ENCODE measurements around the gene MS4A5. TPM values are rescaled to one million over a fixed set of nuclear protein-coding genes. Genes with fewer than 3 reads are reported as not detected.

The MS4A5 gene
- polyA plus RNA-seq, 1 of the 3 experiments (the other 2 are of a cell fraction), result not detected

- Histone ChIP-seq H3K27ac (ENCODE audit: low read depth in 2 of 2, low read length in 1 of 2) (no peak within 1 kb of the TSS), H3K79me2 (ENCODE audit: insufficient read depth) (no peaks in the 10 kb centered on the region; the same call in 1 of the 2 replicates), H2AFZ (ENCODE audit: low read depth) (no peak within 1 kb of the TSS), H3K4me1 (ENCODE audit: control insufficient read depth in 1 of 2, insufficient read depth in 2 of 2, low read depth in 1 of 2, low read length in 1 of 2) (no peaks in the 10 kb centered on the region), H3K9ac (no peak within 1 kb of the TSS), H3F3A (replicated peaks; ENCODE audit: insufficient read depth) (no peaks in the 10 kb centered on the region), H3K4me3 (ENCODE audit: low read depth in 2 of 2, low read length in 1 of 2) (no peak within 1 kb of the TSS), H3K9me3 (no peaks in the 10 kb centered on the region), H3K9me2 (no peaks in the 10 kb centered on the region), H3K36me3 (replicated peaks in 1 of 2; ENCODE audit: control insufficient read depth in 1 of 2, insufficient read depth in 2 of 2, low read length in 1 of 2) (no peaks in the 10 kb centered on the region), H3K4me2 (no peak within 1 kb of the TSS), H4K20me1 (ENCODE audit: insufficient read depth) (no peaks in the 10 kb centered on the region), H3K27me3 (ENCODE audit: insufficient read depth) (no peaks in the 10 kb centered on the region)
- ChIA-PET CTCF (no interaction called here), POLR2A (no interaction called here)
- TF ChIP-seq NFIC (IDR thresholded peaks at IDR 0.05; ENCODE audit: borderline replicate concordance), result no peak
- no peak for TF ChIP-seq FOXJ3 (CRISPR knock-in tag; IDR thresholded peaks at IDR 0.05)
- no peak for TF ChIP-seq EZH2phosphoT487 (IDR thresholded peaks at IDR 0.05; ENCODE audit: borderline replicate concordance, low read depth)
- DNase-seq, result no peak
- WGBS (ENCODE audit: low lambda C conversion rate), result 0% methylated on average over 3 of the region's 3 CpGs
Measured at GRCh38 chr11:60396382-60396781, 33.0 kb upstream of the MS4A5 start, which contains the start of gene MS4A14. Gene MS4A14 (plus strand): TSS chr11:60396459. CDS start chr11:60396579, 120 bp downstream.

- Histone ChIP-seq H3K79me2 (ENCODE audit: insufficient read depth) (no peaks in the 10 kb centered on the region; the same call in 1 of the 2 replicates), H4K20me1 (ENCODE audit: insufficient read depth) (no peaks in the 10 kb centered on the region), H3K4me2 (no peak overlapping the region), H3K4me3 (ENCODE audit: low read depth in 2 of 2, low read length in 1 of 2) (no peak overlapping the region), H3K9ac (no peak overlapping the region), H3K4me1 (ENCODE audit: control insufficient read depth in 1 of 2, insufficient read depth in 2 of 2, low read depth in 1 of 2, low read length in 1 of 2) (no peaks in the 10 kb centered on the region), H3K36me3 (replicated peaks in 1 of 2; ENCODE audit: control insufficient read depth in 1 of 2, insufficient read depth in 2 of 2, low read length in 1 of 2) (no peaks in the 10 kb centered on the region), H3K9me2 (no peaks in the 10 kb centered on the region), H2AFZ (ENCODE audit: low read depth) (no peak overlapping the region), H3K27ac (ENCODE audit: low read depth in 2 of 2, low read length in 1 of 2) (no peak overlapping the region), H3K27me3 (ENCODE audit: insufficient read depth) (no peaks in the 10 kb centered on the region), H3F3A (replicated peaks; ENCODE audit: insufficient read depth) (no peaks in the 10 kb centered on the region), H3K9me3 (no peaks in the 10 kb centered on the region)
- DNase-seq, result no peak
- POLR2A ChIA-PET, result no interaction called here
- WGBS (ENCODE audit: low lambda C conversion rate), result 0% methylated on average over 1 of the region's 1 CpG
- TF ChIP-seq YY1 (IDR thresholded peaks at IDR 0.05; ENCODE audit: low read depth), result no peak
- TF ChIP-seq TEAD4 (IDR thresholded peaks at IDR 0.05; ENCODE audit: borderline replicate concordance, insufficient read depth), result no peak
- TF ChIP-seq, protein P1, sequence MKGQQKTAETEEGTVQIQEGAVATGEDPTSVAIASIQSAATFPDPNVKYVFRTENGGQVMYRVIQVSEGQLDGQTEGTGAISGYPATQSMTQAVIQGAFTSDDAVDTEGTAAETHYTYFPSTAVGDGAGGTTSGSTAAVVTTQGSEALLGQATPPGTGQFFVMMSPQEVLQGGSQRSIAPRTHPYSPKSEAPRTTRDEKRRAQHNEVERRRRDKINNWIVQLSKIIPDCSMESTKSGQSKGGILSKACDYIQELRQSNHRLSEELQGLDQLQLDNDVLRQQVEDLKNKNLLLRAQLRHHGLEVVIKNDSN (IDR thresholded peaks at IDR 0.05; ENCODE audit: borderline replicate concordance, low read depth), result no peak
- CTCF ChIA-PET, result interaction anchor here (0.8 kb wide), 1 partner anchor 63 kb away, joined by 4 read pairs; no protein-coding TSS in a partner anchor
Measured at GRCh38 chr11:60396799-60397198, 32.6 kb upstream of the MS4A5 start.

- H3K27me3 ChIP-seq (ENCODE audit: insufficient read depth), result no peaks in the 10 kb centered on the region
- H3K9ac ChIP-seq, result no peak overlapping the region
- H4K20me1 ChIP-seq (ENCODE audit: insufficient read depth), result no peaks in the 10 kb centered on the region
- H3K4me1 ChIP-seq (ENCODE audit: control insufficient read depth in 1 of 2, insufficient read depth in 2 of 2, low read depth in 1 of 2, low read length in 1 of 2), result no peaks in the 10 kb centered on the region
- H3K9me3 ChIP-seq, result no peaks in the 10 kb centered on the region
- POLR2A ChIA-PET, result no interaction called here
- H3K9me2 ChIP-seq, result no peaks in the 10 kb centered on the region
- no peak overlapping the region for H3K4me3 ChIP-seq (ENCODE audit: low read depth in 2 of 2, low read length in 1 of 2)
- H3K27ac ChIP-seq (ENCODE audit: low read depth in 2 of 2, low read length in 1 of 2), result no peak overlapping the region
- H2AFZ ChIP-seq (ENCODE audit: low read depth), result no peak overlapping the region
- H3K79me2 ChIP-seq (ENCODE audit: insufficient read depth), result no peaks in the 10 kb centered on the region
- no peaks in the 10 kb centered on the region for H3F3A ChIP-seq (replicated peaks; ENCODE audit: insufficient read depth)
- WGBS (ENCODE audit: low lambda C conversion rate), result 0% methylated on average over 2 of the region's 2 CpGs
- no peak overlapping the region for H3K4me2 ChIP-seq
- H3K36me3 ChIP-seq (replicated peaks in 1 of 2; ENCODE audit: control insufficient read depth in 1 of 2, insufficient read depth in 2 of 2, low read length in 1 of 2), result no peaks in the 10 kb centered on the region
- no peak for DNase-seq
- TF ChIP-seq, protein P2, sequence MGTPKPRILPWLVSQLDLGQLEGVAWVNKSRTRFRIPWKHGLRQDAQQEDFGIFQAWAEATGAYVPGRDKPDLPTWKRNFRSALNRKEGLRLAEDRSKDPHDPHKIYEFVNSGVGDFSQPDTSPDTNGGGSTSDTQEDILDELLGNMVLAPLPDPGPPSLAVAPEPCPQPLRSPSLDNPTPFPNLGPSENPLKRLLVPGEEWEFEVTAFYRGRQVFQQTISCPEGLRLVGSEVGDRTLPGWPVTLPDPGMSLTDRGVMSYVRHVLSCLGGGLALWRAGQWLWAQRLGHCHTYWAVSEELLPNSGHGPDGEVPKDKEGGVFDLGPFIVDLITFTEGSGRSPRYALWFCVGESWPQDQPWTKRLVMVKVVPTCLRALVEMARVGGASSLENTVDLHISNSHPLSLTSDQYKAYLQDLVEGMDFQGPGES (IDR thresholded peaks at IDR 0.05; ENCODE audit: low read depth, low read length), result no peak
- TF ChIP-seq GABPA (IDR thresholded peaks at IDR 0.05; ENCODE audit: low read depth) (no peak), RXRA (IDR thresholded peaks at IDR 0.05; ENCODE audit: borderline replicate concordance, low read depth) (no peak)
- TF ChIP-seq, protein P3, sequence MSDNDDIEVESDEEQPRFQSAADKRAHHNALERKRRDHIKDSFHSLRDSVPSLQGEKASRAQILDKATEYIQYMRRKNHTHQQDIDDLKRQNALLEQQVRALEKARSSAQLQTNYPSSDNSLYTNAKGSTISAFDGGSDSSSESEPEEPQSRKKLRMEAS (IDR thresholded peaks at IDR 0.05; ENCODE audit: low read depth), result no peak
- CTCF ChIA-PET, result no interaction called here
Measured at GRCh38 chr11:60420015-60420414, 9.4 kb upstream of the MS4A5 start.
